ENCODE data around the gene HCK.
"Not testable (repeated sequence)": the region's sequence is repeated elsewhere in the genome, so short reads cannot be mapped to it uniquely, and the experiment has no call there.

Gene HCK

DNA sequence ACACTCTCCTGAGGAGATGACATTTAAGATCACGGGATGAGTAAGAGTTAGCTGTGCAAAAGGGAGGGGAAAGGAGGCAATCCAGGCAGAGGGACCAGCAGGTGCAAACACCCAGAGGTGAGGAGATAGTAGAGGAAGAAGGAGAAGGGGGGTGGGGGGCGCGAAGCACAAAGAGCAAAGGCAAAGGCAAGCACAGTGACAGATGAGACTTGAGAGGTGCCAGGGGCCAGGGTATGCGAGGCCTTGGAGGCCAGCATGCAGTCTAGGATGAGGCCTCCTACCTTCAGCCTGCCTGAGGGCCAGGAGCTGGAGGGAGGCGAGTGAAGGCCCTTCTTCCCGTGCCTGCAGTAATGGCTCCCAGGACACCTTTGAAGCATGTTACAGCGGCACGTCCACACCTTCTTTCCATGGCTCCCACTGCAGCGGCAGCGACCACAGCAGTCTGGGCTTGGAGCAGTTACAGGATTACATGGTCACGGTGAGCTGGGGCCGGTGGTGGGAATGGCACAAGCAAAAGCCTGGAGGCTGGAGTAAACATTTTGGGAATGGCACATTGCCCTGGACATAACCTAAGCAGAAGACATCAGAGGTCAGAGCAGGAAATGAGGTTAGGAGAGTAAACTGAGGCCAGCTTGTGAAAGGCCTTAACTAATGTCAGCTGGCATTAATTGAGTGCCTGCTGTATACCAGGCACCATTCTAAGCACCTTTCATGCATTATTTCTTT is 23.2 kb upstream of the HCK start:
- FAIRE-seq (no peak), DNase-seq (ENCODE audit: low spot score) (no peak)

DNA sequence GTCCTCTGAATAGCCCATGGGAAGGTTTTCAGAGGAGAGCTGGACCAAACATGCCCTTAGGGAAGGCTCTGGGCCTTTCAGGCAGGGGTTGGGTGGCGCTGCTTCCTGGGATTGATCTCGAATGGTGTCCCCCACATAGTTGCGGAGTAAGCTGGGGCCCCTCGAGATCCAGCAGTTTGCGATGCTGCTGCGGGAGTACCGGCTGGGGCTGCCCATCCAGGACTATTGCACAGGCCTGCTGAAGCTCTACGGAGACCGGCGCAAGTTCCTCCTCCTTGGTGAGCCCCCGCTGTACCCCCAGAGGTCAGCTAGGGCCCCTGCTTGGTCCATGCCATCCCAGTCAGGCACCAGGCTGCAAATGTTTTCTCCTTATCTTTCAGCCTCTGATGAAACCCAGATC is 22.5 kb upstream of the HCK start:
- DNase-seq (ENCODE audit: low spot score) (no peak), FAIRE-seq (no peak)

DNA sequence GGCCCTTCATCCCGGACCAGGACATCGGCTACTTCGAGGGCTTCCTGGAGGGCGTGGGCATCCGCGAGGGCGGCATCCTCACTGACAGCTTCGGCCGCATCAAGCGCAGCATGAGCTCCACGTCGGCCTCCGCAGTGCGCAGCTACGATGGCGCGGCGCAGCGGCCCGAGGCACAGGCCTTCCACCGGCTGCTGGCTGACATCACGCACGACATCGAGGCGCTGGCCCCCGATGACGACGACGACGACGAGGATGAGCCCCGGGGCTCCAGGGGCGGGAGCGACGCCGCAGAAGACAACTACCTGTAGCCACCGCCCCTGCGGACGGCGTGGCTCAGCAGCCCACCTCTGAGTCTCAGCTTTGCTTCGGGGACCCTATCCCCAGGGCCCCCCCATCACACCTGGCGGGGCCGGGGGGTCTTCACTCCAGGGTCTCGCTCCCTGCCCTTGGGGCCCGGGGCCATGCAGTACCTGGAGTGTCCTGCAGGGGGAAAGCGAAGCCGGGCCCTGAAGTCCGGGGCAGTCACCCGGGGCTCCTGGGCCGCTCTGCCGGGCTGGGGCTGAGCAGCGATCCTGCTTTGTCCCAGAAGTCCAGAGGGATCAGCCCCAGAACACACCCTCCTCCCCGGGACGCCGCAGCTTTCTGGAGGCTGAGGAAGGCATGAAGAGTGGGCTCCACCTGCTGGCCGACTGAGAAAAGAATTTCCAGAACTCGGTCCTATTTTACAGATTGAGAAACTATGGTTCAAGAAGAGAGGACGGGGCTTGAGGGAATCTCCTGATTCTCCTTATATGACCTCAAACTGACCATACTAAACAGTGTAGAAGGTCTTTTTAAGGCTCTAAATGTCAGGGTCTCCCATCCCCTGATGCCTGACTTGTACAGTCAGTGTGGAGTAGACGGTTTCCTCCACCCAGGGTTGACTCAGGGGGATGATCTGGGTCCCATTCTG is 20.8 kb upstream of the HCK start:
- DNase-seq (ENCODE audit: low spot score) = peak; percentile 92
- no peak for FAIRE-seq

- no peak for FAIRE-seq
- no peak for DNase-seq (ENCODE audit: low spot score)
Observed at GRCh38 chr20:32033316-32033715, 18.7 kb upstream of the HCK start.

DNA sequence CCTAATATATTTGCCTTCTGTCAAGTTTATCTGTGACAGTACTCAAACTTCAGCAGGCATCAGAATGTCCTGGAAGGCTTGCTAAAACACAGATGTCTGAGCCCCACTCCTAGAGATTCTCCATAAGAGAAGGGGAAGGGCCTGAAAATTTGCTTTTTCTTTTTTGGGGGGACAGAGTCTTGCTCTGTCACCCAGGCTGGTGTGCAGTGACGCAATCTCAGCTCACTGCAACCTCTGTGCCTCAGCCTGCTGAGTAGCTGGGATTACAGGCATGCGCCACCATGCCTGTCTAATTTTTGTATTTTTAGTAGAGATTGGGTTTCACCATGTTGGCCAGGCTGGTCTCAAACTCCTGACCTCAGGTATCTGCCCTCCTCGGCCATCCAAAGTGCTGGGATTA is 18.3 kb upstream of the HCK start:
- FAIRE-seq; DNase-seq (ENCODE audit: low spot score): not testable (repeated sequence)

DNA sequence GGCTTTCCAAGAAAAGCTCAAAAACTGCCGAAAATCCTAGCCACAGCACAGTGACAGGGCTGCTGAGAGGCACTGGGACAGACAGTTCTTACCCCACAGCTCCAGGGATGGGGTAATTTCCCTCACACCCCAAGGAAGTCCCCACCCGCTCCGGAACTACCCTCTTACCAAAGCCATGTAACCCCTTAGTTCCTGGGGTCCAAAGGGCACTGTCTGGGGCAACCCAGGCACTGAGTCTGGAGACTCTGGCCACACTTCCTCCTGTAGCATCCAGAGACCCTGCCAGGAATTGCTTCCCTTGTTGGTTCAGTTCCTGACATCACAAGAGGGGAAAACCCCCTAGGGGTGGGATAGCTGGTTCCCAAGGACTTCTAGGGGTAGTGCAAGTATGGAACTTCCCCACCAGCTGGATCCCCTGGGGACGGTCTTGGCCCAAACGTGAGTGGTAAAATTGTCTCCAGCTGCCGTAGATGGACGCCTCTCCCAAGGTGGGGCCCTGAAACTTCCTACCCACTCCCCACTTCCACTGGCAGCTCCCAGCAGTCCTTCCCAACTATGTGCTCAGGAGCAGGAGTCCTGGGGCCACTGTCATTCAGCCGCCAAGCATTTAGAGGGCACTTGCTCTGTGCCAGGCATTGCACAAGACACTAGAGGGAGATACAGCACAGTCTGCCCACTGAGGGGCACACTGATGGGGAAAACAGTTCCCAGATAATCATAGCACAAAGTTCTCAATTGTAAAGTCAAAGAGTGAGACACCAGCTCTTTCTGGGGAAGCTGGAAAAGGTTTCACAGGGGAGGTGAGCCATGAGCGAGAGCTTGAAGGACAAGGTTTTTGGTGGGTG is 17.2 kb upstream of the HCK start:
- FAIRE-seq (no peak), DNase-seq (ENCODE audit: low spot score) (no peak)

GRCh38 chr20:32035426-32035779 is 16.6 kb upstream of the HCK start:
- no peak for DNase-seq (ENCODE audit: low spot score)
- FAIRE-seq = no peak

GRCh38 chr20:32036252-32036651 is 15.8 kb upstream of the HCK start:
- no peak for FAIRE-seq
- DNase-seq (ENCODE audit: low spot score) = no peak

- DNase-seq (ENCODE audit: low spot score) (no peak), FAIRE-seq (no peak)
Observed at GRCh38 chr20:32036716-32037485, 15.1 kb upstream of the HCK start.

- FAIRE-seq (no peak), DNase-seq (ENCODE audit: low spot score) (peak; percentile 48)
Observed at GRCh38 chr20:32037929-32038328, 14.1 kb upstream of the HCK start.

DNA sequence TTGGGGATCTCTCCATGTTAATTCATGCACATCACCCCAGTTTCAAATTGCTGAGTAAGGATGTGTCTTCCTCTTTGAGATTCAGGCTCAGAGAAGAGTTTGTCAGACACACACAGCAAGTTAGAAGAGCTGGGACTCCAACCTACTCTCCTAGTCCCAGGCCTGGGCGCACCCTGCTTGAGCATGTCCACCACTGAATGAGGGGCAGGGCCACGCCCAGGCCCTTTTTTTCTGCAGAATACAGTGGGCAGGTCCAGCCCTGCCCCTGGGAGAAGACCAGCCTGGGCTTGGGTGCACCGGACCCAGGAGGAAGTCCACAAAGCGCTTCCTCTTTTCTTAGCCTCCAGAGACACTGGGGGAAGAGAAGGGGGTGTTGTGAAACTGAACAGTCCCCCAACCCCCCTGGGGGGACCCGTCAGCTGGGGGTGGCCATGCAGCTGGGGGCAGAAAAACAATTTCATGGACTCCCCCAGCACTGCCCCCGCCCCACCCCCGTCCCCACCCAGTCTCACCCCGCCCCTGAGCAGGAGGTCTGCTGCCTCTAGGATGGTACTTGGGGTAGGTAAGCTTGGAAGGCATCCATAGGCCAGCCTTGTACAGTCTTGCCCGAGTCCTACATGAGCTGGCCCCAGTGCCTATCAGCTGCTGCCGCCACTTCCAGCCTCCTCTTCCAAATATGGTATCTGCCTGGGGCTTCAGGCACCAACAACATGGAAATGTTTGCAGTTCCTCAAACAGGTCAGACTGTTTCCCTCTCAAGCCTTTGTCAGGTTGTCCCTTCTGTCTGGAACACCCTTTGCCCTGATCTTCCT is 11.7 kb upstream of the HCK start:
- FAIRE-seq = no peak

DNA sequence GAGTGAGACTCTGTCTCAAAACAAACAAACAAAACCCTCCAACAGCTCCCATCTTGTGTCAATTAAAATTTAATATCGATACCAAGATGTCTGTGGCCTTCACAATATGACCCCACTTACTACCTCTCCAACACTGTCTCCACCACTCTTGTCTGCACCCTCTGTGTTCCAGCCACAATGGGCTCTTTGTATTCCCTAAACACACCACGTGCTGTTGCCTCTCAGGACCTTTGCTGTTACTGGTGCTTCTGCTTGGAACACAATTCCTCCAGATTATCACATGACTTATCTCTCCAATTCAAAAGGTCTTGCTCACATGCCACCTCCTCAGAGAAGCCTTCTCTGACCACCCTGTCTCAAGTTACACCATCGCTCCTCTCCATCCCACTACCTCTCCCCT is 6.0 kb upstream of the HCK start:
- no peak for FAIRE-seq

More for the DNA sequence above, 11.7 kb upstream of the HCK start:
- DNase-seq (ENCODE audit: low spot score) = no peak

GRCh38 chr20:32050324-32050841 is 1.7 kb upstream of the HCK start:
- no peak for DNase-seq (ENCODE audit: low spot score)
- FAIRE-seq = no peak

More for the DNA sequence above, 6.0 kb upstream of the HCK start:
- DNase-seq (ENCODE audit: low spot score) = no peak

GRCh38 chr20:32050851-32051556 is 1.0 kb upstream of the HCK start:
- no peak for DNase-seq (ENCODE audit: low spot score)

GRCh38 chr20:32051720-32052089 is 337 bp upstream of the HCK start:
- no peak for FAIRE-seq
- DNase-seq (ENCODE audit: low spot score) = no peak

More at GRCh38 chr20:32050851-32051556, 1.0 kb upstream of the HCK start:
- no peak for FAIRE-seq

GRCh38 chr20:32052778-32053362 is 828 bp downstream of the HCK start:
- no peak for FAIRE-seq

DNA sequence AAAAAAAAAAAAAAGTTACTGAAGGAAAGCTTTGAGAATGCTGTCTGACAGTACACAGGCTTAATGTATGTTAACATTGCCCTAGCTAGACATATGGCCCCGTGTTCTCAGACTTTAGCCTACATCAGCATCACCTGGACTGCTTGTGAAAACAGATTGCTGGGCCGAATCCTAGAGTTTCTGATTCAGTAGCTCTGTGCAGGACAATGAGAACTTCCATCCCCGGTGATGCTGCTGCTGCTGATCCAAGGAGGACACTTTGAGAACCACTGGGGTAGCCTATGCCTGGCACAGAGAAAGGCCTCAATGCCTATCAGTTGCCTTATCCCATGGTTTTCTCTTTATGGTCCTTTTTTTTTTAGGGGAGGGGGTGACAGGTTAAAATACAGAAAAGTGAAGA is 1.6 kb downstream of the HCK start:
- DNase-seq (ENCODE audit: low spot score) = no peak
- FAIRE-seq = no peak

More at GRCh38 chr20:32052778-32053362, 828 bp downstream of the HCK start:
- DNase-seq (ENCODE audit: low spot score) = no peak

DNA sequence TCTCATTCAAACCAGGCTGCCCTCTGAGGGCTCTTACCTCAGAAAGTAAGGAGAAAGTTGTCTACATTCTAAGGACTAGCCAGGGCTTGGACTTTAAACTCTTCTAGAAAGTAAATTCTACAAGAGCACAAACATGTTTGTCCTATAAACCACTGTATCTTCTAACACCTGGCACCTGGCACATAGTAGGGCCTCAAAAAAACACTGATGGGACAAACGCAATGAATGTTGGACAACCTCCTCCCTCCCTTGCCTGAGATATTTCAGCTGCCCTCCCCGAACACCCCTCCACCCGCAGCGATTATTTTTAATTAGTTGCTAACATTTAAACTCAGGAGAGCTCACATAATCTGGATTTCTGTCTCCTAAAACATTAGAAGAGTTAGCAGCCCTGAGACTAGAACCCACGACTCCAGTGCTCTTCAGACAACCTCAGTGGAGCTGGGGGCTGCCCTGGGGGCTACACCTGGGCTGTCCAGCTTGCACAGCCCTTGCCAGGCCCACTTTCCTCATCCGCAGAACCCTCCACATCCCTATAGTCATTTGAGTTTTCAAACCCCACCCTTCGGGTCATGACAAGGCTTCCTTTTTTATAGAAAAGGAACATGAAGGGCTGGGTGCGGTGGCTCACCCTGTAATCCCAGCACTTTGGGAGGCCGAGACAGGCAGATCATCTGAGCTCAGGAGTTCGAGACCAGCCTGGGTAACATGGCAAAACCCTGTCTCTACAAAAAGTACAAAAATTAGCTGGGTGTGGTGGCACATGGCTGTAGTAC is 4.9 kb downstream of the HCK start:
- FAIRE-seq = no peak
- DNase-seq (ENCODE audit: low spot score) = no peak

Data from urothelium cell line (cell line).